HepG2 (cell line): ENCODE measurements around the gene DBN1. TPM values are rescaled to one million over a fixed set of nuclear protein-coding genes. Genes with fewer than 3 reads are reported as not detected.

Experiments used
- CHCHD3 ChIP-seq: sonication (generic); formaldehyde crosslinking; IDR thresholded peaks from 2 replicates; pipeline ENCODE4 v1.8.0; 2022; ENCODE audit warnings: mild to moderate bottlenecking, missing genetic modification reagents, moderate library complexity
- IRX3 ChIP-seq: sonication (generic); formaldehyde crosslinking; IDR thresholded peaks from 2 replicates; pipeline ENCODE4 v1.8.1; 2023; ENCODE audit warnings: mild to moderate bottlenecking, low read depth, missing genetic modification reagents, borderline replicate concordance
- MAZ ChIP-seq, 2 experiments: sonication (generic) in 1 of 2; formaldehyde crosslinking in 1 of 2; IDR thresholded peaks; 2 replicates each; pipeline versions ENCODE4 v1.5.0 to v1.6.1; 2012 to 2020; ENCODE audit warnings: low read depth in 2 of 2, mild to moderate bottlenecking in 2 of 2, borderline replicate concordance in 1 of 2, improper control_type of control experiment in 1 of 2, low read length in 1 of 2, missing genetic modification reagents in 1 of 2, moderate library complexity in 1 of 2
- MTA1 ChIP-seq: sonication (generic); formaldehyde crosslinking; IDR thresholded peaks from 2 replicates; pipeline ENCODE4 v1.4.0; 2020; ENCODE audit warnings: missing genetic modification reagents, mild to moderate bottlenecking, borderline replicate concordance
- PAWR ChIP-seq: sonication (generic); formaldehyde crosslinking; IDR thresholded peaks from 2 replicates; pipeline ENCODE4 v1.4.0; 2020; ENCODE audit warnings: missing genetic modification reagents, mild to moderate bottlenecking, borderline replicate concordance
- REXO4 ChIP-seq: sonication (generic); formaldehyde crosslinking; IDR thresholded peaks from 2 replicates; pipeline ENCODE4 v1.8.0; 2022; ENCODE audit warnings: missing genetic modification reagents, mild to moderate bottlenecking, borderline replicate concordance
- TBL1XR1 ChIP-seq: fragments of 150-350 bp; IDR thresholded peaks from 2 replicates; pipeline ENCODE4 v1.6.1; 2014; ENCODE audit warnings: borderline replicate concordance, low read length; ENCODE audit not compliant: partially characterized antibody
- YEATS4 ChIP-seq: sonication (generic); formaldehyde crosslinking; IDR thresholded peaks from 2 replicates; pipeline ENCODE4 v1.4.0; 2020; ENCODE audit warnings: missing genetic modification reagents, borderline replicate concordance
- ZFP36L2 ChIP-seq: sonication (generic); formaldehyde crosslinking; IDR thresholded peaks from 2 replicates; pipeline ENCODE4 v1.4.0; 2020; ENCODE audit warnings: missing genetic modification reagents
- ZKSCAN5 ChIP-seq: sonication (generic); formaldehyde crosslinking; IDR thresholded peaks from 2 replicates; pipeline ENCODE4 v1.5.1; 2020; ENCODE audit warnings: mild to moderate bottlenecking, missing genetic modification reagents
- ZNF782 ChIP-seq: sonication (generic); formaldehyde crosslinking; IDR thresholded peaks from 2 replicates; pipeline ENCODE4 v1.4.0; 2020; ENCODE audit warnings: missing genetic modification reagents, mild to moderate bottlenecking, borderline replicate concordance
- ZSCAN29 ChIP-seq: sonication (generic); formaldehyde crosslinking; conservative IDR thresholded peaks from 2 replicates; pipeline ENCODE4 v1.4.0; 2020; ENCODE audit warnings: mild to moderate bottlenecking, missing genetic modification reagents
- polyA plus RNA-seq, 8 experiments: library from polyadenylated mRNA; depleted of rRNA in 3 of 8; stranded (reverse) in 7 of 8; unstranded in 1 of 8; fragments of >200 nt; fragmentation: Illumina TruSeq in 4 of 8; extraction: Trizol in 4 of 8; gene quantifications; 2 replicates each; pipeline versions ENCODE4 v1.2.1 to v1.2.3, GENCODE V29; 2011 to 2016; ENCODE audit warnings: low read depth in 4 of 8, missing spikeins in 1 of 8, mixed read lengths in 1 of 8; ENCODE audit not compliant: insufficient read depth in 1 of 8
- total RNA-seq, 5 experiments: library from RNA; depleted of rRNA; stranded (reverse); fragments of >200 nt; fragmentation: Illumina TruSeq; extraction: Trizol; gene quantifications; 2 replicates each; pipeline ENCODE4 v1.2.3, GENCODE V29; 2016; ENCODE audit warnings: low read depth in 1 of 5
- TF ChIP-seq, protein P1 (sequence below): IDR thresholded peaks from 2 replicates; pipeline ENCODE4 v1.6.1; 2012; ENCODE audit warnings: low read depth, low read length, improper control_type of control experiment
- TF ChIP-seq, protein P2 (sequence below): IDR thresholded peaks from 2 replicates; pipeline ENCODE4 v1.6.1; 2016; ENCODE audit warnings: mild to moderate bottlenecking
- TF ChIP-seq, protein P3 (sequence below): sonication (generic); formaldehyde crosslinking; IDR thresholded peaks from 2 replicates; pipeline ENCODE4 v1.5.1; 2020; ENCODE audit warnings: mild to moderate bottlenecking, missing genetic modification reagents, moderate library complexity
- TF ChIP-seq, protein P4 (sequence below): sonication (generic); formaldehyde crosslinking; IDR thresholded peaks from 2 replicates; pipeline ENCODE4 v1.5.0; 2020; ENCODE audit warnings: mild to moderate bottlenecking, low read depth, missing genetic modification reagents, borderline replicate concordance
- TF ChIP-seq, protein P5 (sequence below): conservative IDR thresholded peaks from 2 replicates; pipeline ENCODE4 v1.6.1; 2018; ENCODE audit warnings: missing genetic modification reagents

Gene DBN1
- total and polyA plus RNA-seq, 2 of the 13 experiments (the other 11 are each of a cell fraction or from before 2014, with no cell fraction given): 27.0 to 37.3 TPM

DNA sequence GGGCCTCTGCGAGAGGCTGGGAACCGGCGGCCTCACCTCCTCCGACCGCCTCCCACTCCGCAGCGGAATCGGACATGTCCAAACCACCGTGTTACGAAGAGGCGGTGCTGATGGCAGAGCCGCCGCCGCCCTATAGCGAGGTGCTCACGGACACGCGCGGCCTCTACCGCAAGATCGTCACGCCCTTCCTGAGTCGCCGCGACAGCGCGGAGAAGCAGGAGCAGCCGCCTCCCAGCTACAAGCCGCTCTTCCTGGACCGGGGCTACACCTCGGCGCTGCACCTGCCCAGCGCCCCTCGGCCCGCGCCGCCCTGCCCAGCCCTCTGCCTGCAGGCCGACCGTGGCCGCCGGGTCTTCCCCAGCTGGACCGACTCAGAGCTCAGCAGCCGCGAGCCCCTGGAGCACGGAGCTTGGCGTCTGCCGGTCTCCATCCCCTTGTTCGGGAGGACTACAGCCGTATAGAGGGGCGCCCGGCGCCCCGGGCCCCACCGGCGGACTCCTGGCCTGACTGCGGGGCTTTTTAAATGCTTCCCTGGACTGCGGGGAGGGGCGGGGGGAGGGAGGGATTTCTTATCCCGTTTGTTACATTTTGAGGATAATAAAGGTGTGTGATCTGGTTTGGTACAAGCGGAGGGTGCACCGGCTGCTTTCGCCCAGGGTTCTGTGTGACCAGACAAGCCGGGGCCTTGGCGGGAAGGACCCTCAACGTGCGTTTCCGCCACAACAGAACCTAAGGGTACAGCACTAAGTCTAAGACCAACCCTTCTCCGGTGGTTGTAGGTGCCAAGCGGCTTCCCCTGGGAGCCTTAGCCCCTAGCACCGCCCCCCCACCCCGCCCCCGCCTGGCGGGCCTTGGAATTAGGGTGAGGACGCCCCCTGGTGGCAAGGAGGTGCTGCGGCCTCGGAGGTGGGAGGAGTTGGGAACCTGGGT lies 17.5 kb downstream of the DBN1 start (continued):
- TF ChIP-seq REXO4 (no peak), ZKSCAN5 (CRISPR knock-in tag) (no peak), ZNF782 (CRISPR knock-in tag) (no peak), ZSCAN29 (CRISPR knock-in tag) (no peak), MAZ (IDR thresholded peaks at IDR 0.05; ENCODE audit: borderline replicate concordance, low read depth, low read length) (peak; percentile 23; the same call in 1 of the 2 replicates), MAZ (CRISPR knock-in tag; IDR thresholded peaks at IDR 0.05; ENCODE audit: low read depth) (peak; percentile 63; the same call in 1 of the 2 replicates), IRX3 (CRISPR knock-in tag) (no peak), ZFP36L2 (CRISPR knock-in tag) (no peak), CHCHD3 (0 out of 2 replicates have a peak, but pooled peaks have one; percentile 42), YEATS4 (no peak), TBL1XR1 (no peak), PAWR (CRISPR knock-in tag) (no peak), MTA1 (CRISPR knock-in tag) (no peak)
- TF ChIP-seq, protein P1, sequence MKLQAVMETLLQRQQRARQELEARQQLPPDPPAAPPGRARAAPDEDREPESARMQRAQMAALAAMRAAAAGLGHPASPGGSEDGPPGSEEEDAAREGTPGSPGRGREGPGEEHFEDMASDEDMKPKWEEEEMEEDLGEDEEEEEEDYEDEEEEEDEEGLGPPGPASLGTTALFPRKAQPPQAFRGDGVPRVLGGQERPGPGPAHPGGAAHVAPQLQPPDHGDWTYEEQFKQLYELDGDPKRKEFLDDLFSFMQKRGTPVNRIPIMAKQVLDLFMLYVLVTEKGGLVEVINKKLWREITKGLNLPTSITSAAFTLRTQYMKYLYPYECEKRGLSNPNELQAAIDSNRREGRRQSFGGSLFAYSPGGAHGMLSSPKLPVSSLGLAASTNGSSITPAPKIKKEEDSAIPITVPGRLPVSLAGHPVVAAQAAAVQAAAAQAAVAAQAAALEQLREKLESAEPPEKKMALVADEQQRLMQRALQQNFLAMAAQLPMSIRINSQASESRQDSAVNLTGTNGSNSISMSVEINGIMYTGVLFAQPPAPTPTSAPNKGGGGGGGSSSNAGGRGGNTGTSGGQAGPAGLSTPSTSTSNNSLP: no peak
- TF ChIP-seq, protein P2, sequence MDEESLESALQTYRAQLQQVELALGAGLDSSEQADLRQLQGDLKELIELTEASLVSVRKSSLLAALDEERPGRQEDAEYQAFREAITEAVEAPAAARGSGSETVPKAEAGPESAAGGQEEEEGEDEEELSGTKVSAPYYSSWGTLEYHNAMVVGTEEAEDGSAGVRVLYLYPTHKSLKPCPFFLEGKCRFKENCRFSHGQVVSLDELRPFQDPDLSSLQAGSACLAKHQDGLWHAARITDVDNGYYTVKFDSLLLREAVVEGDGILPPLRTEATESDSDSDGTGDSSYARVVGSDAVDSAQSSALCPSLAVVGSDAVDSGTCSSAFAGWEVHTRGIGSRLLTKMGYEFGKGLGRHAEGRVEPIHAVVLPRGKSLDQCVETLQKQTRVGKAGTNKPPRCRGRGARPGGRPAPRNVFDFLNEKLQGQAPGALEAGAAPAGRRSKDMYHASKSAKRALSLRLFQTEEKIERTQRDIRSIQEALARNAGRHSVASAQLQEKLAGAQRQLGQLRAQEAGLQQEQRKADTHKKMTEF (CRISPR knock-in tag): no peak; the same call in 1 of the 2 replicates
- TF ChIP-seq, protein P3, sequence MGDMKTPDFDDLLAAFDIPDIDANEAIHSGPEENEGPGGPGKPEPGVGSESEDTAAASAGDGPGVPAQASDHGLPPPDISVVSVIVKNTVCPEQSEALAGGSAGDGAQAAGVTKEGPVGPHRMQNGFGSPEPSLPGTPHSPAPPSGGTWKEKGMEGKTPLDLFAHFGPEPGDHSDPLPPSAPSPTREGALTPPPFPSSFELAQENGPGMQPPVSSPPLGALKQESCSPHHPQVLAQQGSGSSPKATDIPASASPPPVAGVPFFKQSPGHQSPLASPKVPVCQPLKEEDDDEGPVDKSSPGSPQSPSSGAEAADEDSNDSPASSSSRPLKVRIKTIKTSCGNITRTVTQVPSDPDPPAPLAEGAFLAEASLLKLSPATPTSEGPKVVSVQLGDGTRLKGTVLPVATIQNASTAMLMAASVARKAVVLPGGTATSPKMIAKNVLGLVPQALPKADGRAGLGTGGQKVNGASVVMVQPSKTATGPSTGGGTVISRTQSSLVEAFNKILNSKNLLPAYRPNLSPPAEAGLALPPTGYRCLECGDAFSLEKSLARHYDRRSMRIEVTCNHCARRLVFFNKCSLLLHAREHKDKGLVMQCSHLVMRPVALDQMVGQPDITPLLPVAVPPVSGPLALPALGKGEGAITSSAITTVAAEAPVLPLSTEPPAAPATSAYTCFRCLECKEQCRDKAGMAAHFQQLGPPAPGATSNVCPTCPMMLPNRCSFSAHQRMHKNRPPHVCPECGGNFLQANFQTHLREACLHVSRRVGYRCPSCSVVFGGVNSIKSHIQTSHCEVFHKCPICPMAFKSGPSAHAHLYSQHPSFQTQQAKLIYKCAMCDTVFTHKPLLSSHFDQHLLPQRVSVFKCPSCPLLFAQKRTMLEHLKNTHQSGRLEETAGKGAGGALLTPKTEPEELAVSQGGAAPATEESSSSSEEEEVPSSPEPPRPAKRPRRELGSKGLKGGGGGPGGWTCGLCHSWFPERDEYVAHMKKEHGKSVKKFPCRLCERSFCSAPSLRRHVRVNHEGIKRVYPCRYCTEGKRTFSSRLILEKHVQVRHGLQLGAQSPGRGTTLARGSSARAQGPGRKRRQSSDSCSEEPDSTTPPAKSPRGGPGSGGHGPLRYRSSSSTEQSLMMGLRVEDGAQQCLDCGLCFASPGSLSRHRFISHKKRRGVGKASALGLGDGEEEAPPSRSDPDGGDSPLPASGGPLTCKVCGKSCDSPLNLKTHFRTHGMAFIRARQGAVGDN (CRISPR knock-in tag): peak; percentile 67
- TF ChIP-seq, protein P4, sequence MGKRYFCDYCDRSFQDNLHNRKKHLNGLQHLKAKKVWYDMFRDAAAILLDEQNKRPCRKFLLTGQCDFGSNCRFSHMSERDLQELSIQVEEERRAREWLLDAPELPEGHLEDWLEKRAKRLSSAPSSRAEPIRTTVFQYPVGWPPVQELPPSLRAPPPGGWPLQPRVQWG (CRISPR knock-in tag): no peak
- TF ChIP-seq, protein P5, sequence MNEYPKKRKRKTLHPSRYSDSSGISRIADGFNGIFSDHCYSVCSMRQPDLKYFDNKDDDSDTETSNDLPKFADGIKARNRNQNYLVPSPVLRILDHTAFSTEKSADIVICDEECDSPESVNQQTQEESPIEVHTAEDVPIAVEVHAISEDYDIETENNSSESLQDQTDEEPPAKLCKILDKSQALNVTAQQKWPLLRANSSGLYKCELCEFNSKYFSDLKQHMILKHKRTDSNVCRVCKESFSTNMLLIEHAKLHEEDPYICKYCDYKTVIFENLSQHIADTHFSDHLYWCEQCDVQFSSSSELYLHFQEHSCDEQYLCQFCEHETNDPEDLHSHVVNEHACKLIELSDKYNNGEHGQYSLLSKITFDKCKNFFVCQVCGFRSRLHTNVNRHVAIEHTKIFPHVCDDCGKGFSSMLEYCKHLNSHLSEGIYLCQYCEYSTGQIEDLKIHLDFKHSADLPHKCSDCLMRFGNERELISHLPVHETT: no peak
